Astrocyte of the spinal cord (primary cell): ENCODE measurements around the gene GPR132.

Experiments used
- DNase-seq: peaks from one replicate; pipeline ENCODE4 v3.0.0; 2011; ENCODE audit warnings: low read depth, low spot score
- H3K4me3 ChIP-seq: 2 replicates; pipeline ENCODE4 v1.5.1; 2011; ENCODE audit warnings: low read depth, mild to moderate bottlenecking, low read length, moderate library complexity
- CTCF ChIP-seq: IDR thresholded peaks from 2 replicates; pipeline ENCODE4 v1.5.1; 2012; ENCODE audit warnings: low read depth, mild to moderate bottlenecking, low read length, inconsistent platforms
- in situ Hi-C: cut with HindIII; loops from 2 replicates; pipeline ENCODE4 v1.10.0; 2017; ENCODE audit warnings: low sequenced_read_pairs

Gene GPR132

GRCh38 chr14:105080161-105080560 lies 14.9 kb upstream of the GPR132 start:
- no peak for TF ChIP-seq CTCF
- no peak for DNase-seq
- in situ Hi-C loops, result no loop called here
- no peak overlapping the region for H3K4me3 ChIP-seq

GRCh38 chr14:105078294-105078693 lies 13.1 kb upstream of the GPR132 start:
- in situ Hi-C loops, result no loop called here
- no peak overlapping the region for H3K4me3 ChIP-seq
- DNase-seq, result no peak
- no peak for TF ChIP-seq CTCF

GRCh38 chr14:105077649-105077995 lies 12.4 kb upstream of the GPR132 start:
- in situ Hi-C loops, result no loop called here
- DNase-seq, result no peak
- no peak for TF ChIP-seq CTCF

GRCh38 chr14:105076805-105077648 lies 11.8 kb upstream of the GPR132 start:
- in situ Hi-C loops, result no loop called here
- no peak overlapping the region for H3K4me3 ChIP-seq
- no peak for TF ChIP-seq CTCF
- no peak for DNase-seq

More at GRCh38 chr14:105077649-105077995, 12.4 kb upstream of the GPR132 start:
- no peak overlapping the region for H3K4me3 ChIP-seq

- H3K4me3 ChIP-seq, result no peak overlapping the region
- in situ Hi-C loops, result no loop called here
- TF ChIP-seq CTCF, result no peak
- no peak for DNase-seq
Observed at GRCh38 chr14:105076296-105076804, 11.1 kb upstream of the GPR132 start.

- TF ChIP-seq CTCF, result no peak
- in situ Hi-C loops, result no loop called here
- no peak for DNase-seq
- H3K4me3 ChIP-seq, result no peak overlapping the region
Observed at GRCh38 chr14:105075379-105076295, 10.4 kb upstream of the GPR132 start.
